ENCODE measurements around the gene ROBO1. TPM values are rescaled to one million over a fixed set of nuclear protein-coding genes. Genes with fewer than 3 reads are reported as not detected.

Gene ROBO1
- total RNA-seq, 1 donor from 2014 or later, result 19.4 TPM

DNA sequence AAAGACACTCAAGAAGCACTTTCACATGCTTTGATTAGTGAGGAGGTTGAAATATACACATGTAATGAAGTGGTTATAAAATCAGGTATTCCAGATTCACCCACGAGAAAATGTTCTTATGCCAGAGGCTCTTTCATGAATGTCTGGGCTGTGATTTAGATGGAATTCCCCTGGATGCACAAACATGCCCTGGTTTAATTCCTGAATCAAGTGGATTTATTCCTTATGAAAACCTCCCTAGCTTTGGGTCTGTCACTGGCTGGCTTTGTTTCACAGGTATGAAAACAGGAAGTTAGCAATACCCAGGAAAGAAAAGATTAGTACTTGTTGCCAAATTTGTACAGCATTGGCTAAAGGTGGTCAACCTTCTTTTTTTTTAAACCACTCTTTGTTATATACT lies 1123.0 kb downstream of the ROBO1 start:
- no peak overlapping the region for H3K4me3 ChIP-seq (ENCODE audit: low read depth, low read length)
- TF ChIP-seq, protein P1, sequence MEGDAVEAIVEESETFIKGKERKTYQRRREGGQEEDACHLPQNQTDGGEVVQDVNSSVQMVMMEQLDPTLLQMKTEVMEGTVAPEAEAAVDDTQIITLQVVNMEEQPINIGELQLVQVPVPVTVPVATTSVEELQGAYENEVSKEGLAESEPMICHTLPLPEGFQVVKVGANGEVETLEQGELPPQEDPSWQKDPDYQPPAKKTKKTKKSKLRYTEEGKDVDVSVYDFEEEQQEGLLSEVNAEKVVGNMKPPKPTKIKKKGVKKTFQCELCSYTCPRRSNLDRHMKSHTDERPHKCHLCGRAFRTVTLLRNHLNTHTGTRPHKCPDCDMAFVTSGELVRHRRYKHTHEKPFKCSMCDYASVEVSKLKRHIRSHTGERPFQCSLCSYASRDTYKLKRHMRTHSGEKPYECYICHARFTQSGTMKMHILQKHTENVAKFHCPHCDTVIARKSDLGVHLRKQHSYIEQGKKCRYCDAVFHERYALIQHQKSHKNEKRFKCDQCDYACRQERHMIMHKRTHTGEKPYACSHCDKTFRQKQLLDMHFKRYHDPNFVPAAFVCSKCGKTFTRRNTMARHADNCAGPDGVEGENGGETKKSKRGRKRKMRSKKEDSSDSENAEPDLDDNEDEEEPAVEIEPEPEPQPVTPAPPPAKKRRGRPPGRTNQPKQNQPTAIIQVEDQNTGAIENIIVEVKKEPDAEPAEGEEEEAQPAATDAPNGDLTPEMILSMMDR (conservative IDR thresholded peaks at IDR 0.05; ENCODE audit: low read depth, low read length), result no peak
- peak; percentile 33 for DNase-seq (ENCODE audit: low read depth)

DNA sequence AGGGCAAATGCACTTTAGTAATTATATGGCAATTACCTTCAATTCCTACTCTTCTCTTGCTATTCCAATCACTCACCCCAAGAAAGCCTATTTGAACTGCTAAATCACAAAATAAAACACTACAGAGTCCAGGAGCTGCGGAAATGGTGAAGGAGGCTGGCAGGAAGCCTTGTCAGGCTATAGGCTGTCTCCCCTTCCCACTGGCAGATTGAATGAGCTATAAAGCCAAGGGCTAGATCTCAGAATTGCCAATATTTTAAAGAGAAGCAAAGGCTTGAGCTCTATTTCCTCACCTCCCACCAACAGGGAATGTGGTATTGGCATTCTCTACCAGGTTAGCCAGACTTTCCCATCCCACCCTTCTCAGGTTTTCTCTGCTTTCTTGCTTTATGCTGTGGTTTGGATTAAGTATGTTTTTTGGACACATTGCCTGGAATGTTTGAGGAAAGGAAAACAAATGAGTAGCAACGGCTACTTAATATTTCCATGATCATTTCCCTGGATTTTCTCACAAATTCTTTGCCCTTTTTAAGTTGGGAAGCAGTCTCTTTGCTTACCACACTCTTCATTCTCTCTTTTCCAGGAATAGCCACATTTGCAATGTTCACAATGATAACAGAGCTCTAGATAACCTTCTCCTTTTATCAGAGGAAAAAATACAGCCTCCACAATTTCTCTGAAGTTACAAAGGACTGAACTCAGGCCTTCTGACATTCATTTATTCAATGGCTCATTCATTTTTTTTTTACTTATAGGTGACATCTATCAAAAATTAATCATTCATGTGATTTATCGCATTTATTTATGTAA lies 1125.4 kb downstream of the ROBO1 start:
- H3K4me3 ChIP-seq (ENCODE audit: low read depth, low read length), result no peak overlapping the region
- no peak for DNase-seq (ENCODE audit: low read depth)
- TF ChIP-seq, protein P1 (conservative IDR thresholded peaks at IDR 0.05; ENCODE audit: low read depth, low read length), result no peak

DNA sequence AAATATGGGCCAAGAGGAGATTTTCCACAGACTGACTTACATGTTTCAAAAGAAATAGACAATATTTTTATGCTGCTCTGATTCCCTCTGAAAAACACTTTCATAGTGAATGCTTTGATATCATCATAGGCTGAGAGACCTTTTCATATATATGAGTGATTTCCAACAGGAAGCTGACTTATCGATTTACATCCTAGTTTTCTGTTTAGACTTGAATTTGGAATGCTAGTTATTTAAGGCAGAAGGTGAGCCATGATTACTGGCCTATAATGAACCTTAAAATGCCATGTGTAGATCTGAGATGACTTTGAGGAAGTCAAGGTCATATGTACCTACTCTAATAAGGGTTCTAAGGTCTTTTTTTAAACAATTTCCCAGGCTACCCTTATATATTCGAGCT lies 1126.1 kb downstream of the ROBO1 start:
- TF ChIP-seq, protein P1 (conservative IDR thresholded peaks at IDR 0.05; ENCODE audit: low read depth, low read length), result no peak
- no peak for DNase-seq (ENCODE audit: low read depth)

DNA sequence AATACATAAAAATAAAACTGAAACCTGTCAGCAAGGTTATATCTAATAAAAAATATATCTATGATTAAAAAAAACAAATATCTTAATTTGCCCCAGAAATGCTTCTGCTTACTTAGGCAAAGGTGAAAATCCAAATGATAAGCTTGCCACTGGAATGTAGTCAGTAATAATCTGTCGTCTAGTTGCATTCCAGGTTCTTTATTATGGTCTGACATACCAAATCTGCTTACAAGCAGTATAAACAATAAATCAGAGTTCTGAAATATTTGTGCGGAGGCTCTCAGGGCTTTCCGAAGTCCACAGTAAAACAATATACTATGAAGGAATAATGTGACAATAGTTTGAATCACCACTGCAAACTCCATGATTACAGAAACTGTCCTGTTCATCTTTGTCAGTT lies 1133.5 kb downstream of the ROBO1 start:
- no peak for DNase-seq (ENCODE audit: low read depth)
- no peak overlapping the region for H3K4me3 ChIP-seq (ENCODE audit: low read depth, low read length)
- TF ChIP-seq, protein P1 (conservative IDR thresholded peaks at IDR 0.05; ENCODE audit: low read depth, low read length), result no peak

More for the DNA sequence above, 1126.1 kb downstream of the ROBO1 start:
- H3K4me3 ChIP-seq (ENCODE audit: low read depth, low read length), result no peak overlapping the region

DNA sequence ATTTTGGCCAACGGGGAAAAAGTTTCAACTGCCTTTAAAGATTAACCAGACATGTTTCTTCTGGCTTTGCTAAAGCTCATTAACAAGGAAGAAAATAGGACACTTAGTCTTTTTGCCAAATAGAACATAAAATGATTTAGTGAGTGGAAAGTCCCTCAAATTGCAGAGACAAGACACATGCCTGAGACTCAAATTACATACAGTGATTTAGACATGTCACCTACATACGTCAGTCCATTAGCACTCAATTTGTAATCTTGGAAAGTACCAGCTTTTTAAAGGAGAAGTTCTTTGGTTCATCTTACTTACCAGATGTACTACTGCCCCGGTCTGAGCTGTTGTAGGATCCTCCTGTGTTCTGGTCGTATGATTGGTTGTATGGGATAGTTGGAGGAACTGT lies 1134.2 kb downstream of the ROBO1 start:
- TF ChIP-seq, protein P1 (conservative IDR thresholded peaks at IDR 0.05; ENCODE audit: low read depth, low read length), result no peak
- H3K4me3 ChIP-seq (ENCODE audit: low read depth, low read length), result peak overlapping the region; percentile 15
- DNase-seq (ENCODE audit: low read depth), result peak; percentile 89

DNA sequence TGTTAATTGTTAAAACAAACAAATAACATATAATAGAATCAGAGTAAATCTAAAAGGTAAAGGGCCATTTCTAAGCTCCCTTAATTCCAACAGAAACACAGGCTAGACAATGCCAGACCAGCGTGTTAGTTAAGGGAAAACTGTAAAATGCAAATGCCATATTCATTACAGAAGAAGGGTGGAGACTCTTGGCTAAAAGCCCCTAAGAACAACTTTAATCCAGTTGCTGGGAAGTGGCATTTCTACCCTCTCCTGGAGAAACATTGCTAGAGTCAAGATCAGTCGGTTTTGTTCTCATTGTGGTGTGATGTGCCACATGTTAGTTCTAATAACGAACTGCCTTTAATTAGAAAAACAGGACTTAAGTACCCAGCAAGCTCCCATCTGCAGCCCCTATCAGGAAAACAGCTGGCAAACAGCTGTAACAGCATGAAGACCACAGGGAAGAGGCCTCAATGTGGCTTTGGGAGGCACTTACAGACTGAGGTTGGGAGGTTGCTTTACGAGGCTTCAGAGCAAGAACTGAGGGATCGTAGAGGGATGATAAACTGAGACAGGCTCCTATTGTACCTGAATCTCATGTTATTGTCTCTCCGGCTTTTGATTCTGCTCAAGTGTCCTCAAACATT lies 1134.8 kb downstream of the ROBO1 start:
- no peak for DNase-seq (ENCODE audit: low read depth)
- TF ChIP-seq, protein P1 (conservative IDR thresholded peaks at IDR 0.05; ENCODE audit: low read depth, low read length), result peak; percentile 9
- peak overlapping the region; percentile 15 for H3K4me3 ChIP-seq (ENCODE audit: low read depth, low read length)

All from epithelial cell of proximal tubule (primary cell).